SW 1271 (cell line): ENCODE measurements around the gene POLG2.
"Not testable (repeated sequence)": the region's sequence is repeated elsewhere in the genome, so short reads cannot be mapped to it uniquely, and the experiment has no call there.

Experiments used
- DNase-seq, 2 experiments: peaks; one replicate each; lab custom pipeline; 2025; lab: John Stamatoyannopoulos, UW

Gene POLG2

DNA sequence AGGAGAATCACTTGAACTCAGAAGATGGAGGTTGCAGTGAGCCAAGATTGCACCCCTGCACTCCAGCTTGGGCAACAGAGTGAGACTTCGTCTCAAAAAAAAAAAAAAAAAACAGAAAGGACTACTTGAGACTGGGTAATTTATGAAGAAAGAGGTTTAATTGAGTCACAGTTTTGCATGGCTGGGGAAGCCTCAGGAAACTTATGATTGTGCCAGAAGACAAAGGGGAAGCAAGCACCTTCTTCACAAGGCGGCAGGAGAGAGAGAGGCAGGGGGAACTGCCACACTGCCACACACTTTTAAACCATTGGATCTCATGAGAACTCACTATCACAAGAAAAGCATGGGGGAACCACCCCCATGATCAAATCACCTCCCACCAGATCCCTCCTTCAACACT lies 56.9 kb downstream of the POLG2 start:
- no peak for DNase-seq

- not testable (repeated sequence) for DNase-seq
Measured at GRCh38 chr17:64439521-64439920, 57.3 kb downstream of the POLG2 start.

DNA sequence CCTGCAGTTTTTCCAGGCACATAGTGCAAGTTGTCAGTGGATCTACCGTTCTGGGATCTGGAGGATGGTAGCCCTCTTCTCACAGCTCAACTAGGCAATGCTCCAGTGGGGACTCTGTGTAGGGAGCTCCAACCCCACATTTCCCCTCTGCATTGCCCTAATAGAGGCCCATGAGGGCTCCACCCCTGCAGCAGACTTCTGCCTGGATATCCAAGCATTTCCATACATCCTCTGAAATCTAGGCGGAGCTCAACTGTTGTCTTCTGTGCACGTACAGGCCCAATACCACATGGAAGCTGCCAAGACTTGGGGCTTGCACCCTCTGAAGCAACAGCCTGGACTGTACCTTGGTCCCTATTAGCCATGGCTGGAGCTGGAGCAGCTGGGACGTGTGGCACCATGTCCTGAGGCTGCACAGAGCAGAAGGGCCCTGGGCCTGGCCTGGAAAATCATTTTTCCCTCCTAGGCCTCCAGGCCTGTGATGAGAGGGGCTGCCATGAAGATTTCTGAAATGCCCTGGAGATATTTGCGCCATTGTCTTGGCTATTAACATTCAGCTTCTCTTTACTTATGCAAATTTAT lies 58.8 kb downstream of the POLG2 start:
- no peak for DNase-seq

- no peak for DNase-seq
Measured at GRCh38 chr17:64431534-64431933, 65.3 kb downstream of the POLG2 start.

GRCh38 chr17:64430036-64430435 lies 66.8 kb downstream of the POLG2 start:
- DNase-seq: not testable (repeated sequence)

DNA sequence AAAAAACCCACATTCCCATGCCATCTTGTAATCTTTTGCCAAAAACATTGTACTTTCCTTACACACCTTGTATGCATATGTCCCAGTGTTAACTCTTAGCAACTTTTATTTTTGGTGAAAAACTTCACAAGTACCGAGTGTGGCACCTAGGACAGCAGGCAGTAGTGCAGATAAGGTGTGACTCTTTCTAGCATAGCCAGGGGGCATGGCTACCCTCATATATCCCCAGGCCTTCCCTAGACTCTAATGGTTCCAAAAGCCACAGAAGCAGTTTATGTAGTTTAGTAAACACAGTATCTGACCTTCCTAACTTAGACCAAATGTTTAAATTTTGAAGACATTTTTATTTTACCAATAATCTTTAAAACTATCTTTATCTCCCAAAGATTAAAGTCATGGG lies 68.4 kb downstream of the POLG2 start:
- DNase-seq: no peak
